Smooth muscle cell of the pulmonary artery (primary cell): ENCODE measurements around the gene HPCAL1. TPM values are rescaled to one million over a fixed set of nuclear protein-coding genes. Genes with fewer than 3 reads are reported as not detected.

Source experiments
- total RNA-seq: library from RNA; depleted of rRNA; stranded (reverse); fragments of >200 nt; gene quantifications from 2 replicates; pipeline ENCODE4 v1.2.3, GENCODE V29; 2014

HPCAL1 gene
- 32.0 and 42.9 TPM in 2 replicates for total RNA-seq

GRCh38 chr2:10302479-10303180 lies at the start of gene HPCAL1:
HPCAL1 (plus strand) TSS chr2:10302904; CDS start chr2:10419758, 116,854 bp downstream.

GRCh38 chr2:10447895-10448575 lies 145.3 kb downstream of the HPCAL1 start, which contains the start of gene ODC1:
ODC1 (minus strand) TSS chr2:10448327; CDS start chr2:10445032, 3,295 bp downstream.

Other genes with a start within 250 kb of the HPCAL1 start
- gene CYS1, start 222.5 kb upstream of the HPCAL1 start, total RNA-seq, result 1.6 and 2.6 TPM in 2 replicates
- gene RRM2, start 180.2 kb upstream of the HPCAL1 start, total RNA-seq, result 5.6 and 9.8 TPM in 2 replicates
- 91.9 and 153 TPM in 2 replicates for gene ODC1, start 145.4 kb downstream of the HPCAL1 start, total RNA-seq